Neural cell (in vitro differentiated cells): ENCODE data around the gene FAM184A. TPM values are rescaled to one million over a fixed set of nuclear protein-coding genes. Genes with fewer than 3 reads are reported as not detected.

Experiments used
- H2AFZ ChIP-seq: fragments of 200-600, 300-800 bp; sonication (generic), shearing (Covaris generic); 2 replicates; pipeline ENCODE4 v1.6.0; 2014; ENCODE audit warnings: low read depth, mild to moderate bottlenecking, antibody characterized with exemption, low read length, moderate library complexity
- H3F3A ChIP-seq: fragments of 200-600 bp; shearing (Covaris generic); 2 replicates; pipeline ENCODE4 v1.6.1; 2016; ENCODE audit warnings: mild to moderate bottlenecking, moderate library complexity, mixed read lengths, antibody characterized with exemption, low read length; ENCODE audit not compliant: insufficient read depth, poor library complexity, severe bottlenecking
- H3K27ac ChIP-seq: fragments of 200-600, 300-800 bp; sonication (generic), shearing (Covaris generic); 2 replicates; pipeline ENCODE4 v1.5.1; 2014; ENCODE audit warnings: mild to moderate bottlenecking, low read length, moderate library complexity
- H3K27me3 ChIP-seq: fragments of 300-800, 200-600 bp; sonication (generic), shearing (Covaris generic); 2 replicates; pipeline ENCODE4 v1.6.0; 2014; ENCODE audit warnings: mild to moderate bottlenecking, low read depth, low read length, moderate library complexity; ENCODE audit not compliant: insufficient read depth
- H3K36me3 ChIP-seq: fragments of 300-800, 200-600 bp; sonication (generic), shearing (Covaris generic); 2 replicates; pipeline ENCODE4 v1.5.1; 2014; ENCODE audit warnings: mild to moderate bottlenecking, antibody characterized with exemption, low read length, moderate library complexity; ENCODE audit not compliant: insufficient read depth
- H3K4me2 ChIP-seq: fragments of 300-800, 200-600 bp; sonication (generic), shearing (Covaris generic); 2 replicates; pipeline ENCODE4 v1.6.0; 2014; ENCODE audit warnings: mild to moderate bottlenecking, low read length
- H3K4me3 ChIP-seq: fragments of 300-800, 200-600 bp; sonication (generic), shearing (Covaris generic); 2 replicates; pipeline ENCODE4 v1.5.1; 2014; ENCODE audit warnings: mild to moderate bottlenecking, low read length, moderate library complexity
- H3K79me2 ChIP-seq: fragments of 200-600 bp; shearing (Covaris generic); replicated peaks from 2 replicates; pipeline ENCODE4 v1.6.0; 2014; ENCODE audit warnings: mild to moderate bottlenecking, low read length, moderate library complexity; ENCODE audit not compliant: insufficient read depth
- H3K9ac ChIP-seq: fragments of 300-800, 200-600 bp; sonication (generic), shearing (Covaris generic); 2 replicates; pipeline ENCODE4 v1.6.1; 2016; ENCODE audit warnings: mild to moderate bottlenecking, low read length, mixed read lengths
- H3K9me2 ChIP-seq: fragments of 200-600 bp; shearing (Covaris generic); 2 replicates; pipeline ENCODE4 v1.6.1; 2016; ENCODE audit warnings: mild to moderate bottlenecking, low read length, mixed read lengths; ENCODE audit not compliant: insufficient read depth
- H3K9me3 ChIP-seq: fragments of 200-600, 300-800 bp; sonication (generic), shearing (Covaris generic); 2 replicates; pipeline ENCODE4 v1.6.1; 2016; ENCODE audit warnings: mild to moderate bottlenecking, mixed run types, low read length, moderate library complexity, mixed read lengths
- H4K20me1 ChIP-seq: fragments of 200-600 bp; shearing (Covaris generic); 2 replicates; pipeline ENCODE4 v1.6.1; 2016; ENCODE audit warnings: mild to moderate bottlenecking, mixed run types; ENCODE audit not compliant: insufficient read depth
- EP300 ChIP-seq: fragments of 450-650 bp; conservative IDR thresholded peaks from 2 replicates; pipeline ENCODE4 v1.6.1; 2014; ENCODE audit warnings: antibody characterized with exemption, mild to moderate bottlenecking, moderate library complexity; ENCODE audit not compliant: poor library complexity, severe bottlenecking
- EZH2 ChIP-seq: fragments of 200-600, 300-800 bp; shearing (Covaris generic), sonication (generic); IDR thresholded peaks from 2 replicates; pipeline ENCODE4 v1.6.1; 2014; ENCODE audit warnings: antibody characterized with exemption, low read length, borderline replicate concordance, mild to moderate bottlenecking; ENCODE audit not compliant: insufficient read depth, poor library complexity, severe bottlenecking
- MXI1 ChIP-seq: fragments of 450-650 bp; conservative IDR thresholded peaks from 2 replicates; pipeline ENCODE4 v1.6.1; 2014; ENCODE audit warnings: antibody characterized with exemption, mild to moderate bottlenecking; ENCODE audit not compliant: poor library complexity, severe bottlenecking
- POLR2AphosphoS5 ChIP-seq: IDR thresholded peaks from 2 replicates; pipeline ENCODE4 v1.6.1; 2012
- RAD21 ChIP-seq: fragments of 450-650 bp; conservative IDR thresholded peaks from 2 replicates; pipeline ENCODE4 v1.6.1; 2014; ENCODE audit warnings: antibody characterized with exemption, mild to moderate bottlenecking, moderate library complexity
- SMC3 ChIP-seq: fragments of 450-650 bp; conservative IDR thresholded peaks from 2 replicates; pipeline ENCODE4 v1.6.1; 2014; ENCODE audit warnings: antibody characterized with exemption, mild to moderate bottlenecking, moderate library complexity; ENCODE audit not compliant: poor library complexity
- TAF1 ChIP-seq: IDR thresholded peaks from 2 replicates; pipeline ENCODE4 v1.6.1; 2012; ENCODE audit warnings: low read depth
- polyA plus RNA-seq: library from polyadenylated mRNA; depleted of rRNA; stranded (reverse); fragments of >200 nt; gene quantifications from 2 replicates; pipeline ENCODE4 v1.2.3, GENCODE V29; 2014
- TF ChIP-seq, protein P1 (sequence below): IDR thresholded peaks from 2 replicates; pipeline ENCODE4 v1.6.1; 2012; ENCODE audit warnings: borderline replicate concordance
- TF ChIP-seq, protein P2 (sequence below): fragments of 450-650 bp; IDR thresholded peaks from 2 replicates; pipeline ENCODE4 v1.5.1; 2014; ENCODE audit warnings: antibody characterized with exemption, mild to moderate bottlenecking, moderate library complexity; ENCODE audit not compliant: poor library complexity, severe bottlenecking

Gene FAM184A
- polyA plus RNA-seq, 1 donor from 2014 or later, result 47.5 TPM

DNA sequence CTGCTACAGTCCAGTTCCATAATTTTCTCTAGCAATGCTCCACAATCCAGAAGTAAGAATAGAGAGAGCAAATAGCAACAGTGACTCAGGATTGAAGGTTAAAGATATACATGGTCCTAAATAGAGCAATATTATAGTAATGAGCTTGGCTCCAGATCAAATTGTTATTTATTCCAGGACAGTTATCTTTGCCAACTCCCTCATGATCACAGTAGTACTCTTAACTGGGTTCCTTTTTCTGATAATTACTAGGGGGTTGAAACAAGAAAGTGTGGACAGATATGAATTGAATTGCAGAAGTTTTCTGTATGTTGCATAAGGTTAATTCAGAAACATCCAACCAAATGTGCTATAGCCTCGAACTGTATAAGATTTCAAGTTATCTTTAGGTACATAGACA, 11.9 kb downstream of the FAM184A start:
- Histone ChIP-seq H3K9ac (no peak overlapping the region), H2AFZ (no peak overlapping the region), H3K9me3 (no peaks in the 10 kb centered on the region), H3F3A (no peaks in the 10 kb centered on the region), H3K27ac (no peak overlapping the region), H3K27me3 (no peaks in the 10 kb centered on the region), H3K79me2 (no peaks in the 10 kb centered on the region), H3K4me3 (no peak overlapping the region), H3K36me3 (no peaks in the 10 kb centered on the region), H3K9me2 (no peaks in the 10 kb centered on the region), H4K20me1 (no peaks in the 10 kb centered on the region), H3K4me2 (no peak overlapping the region)
- TF ChIP-seq EP300 (no peak), TAF1 (no peak), RAD21 (no peak), EZH2 (no peak), MXI1 (no peak), SMC3 (no peak), POLR2AphosphoS5 (no peak)
- TF ChIP-seq, protein P1, sequence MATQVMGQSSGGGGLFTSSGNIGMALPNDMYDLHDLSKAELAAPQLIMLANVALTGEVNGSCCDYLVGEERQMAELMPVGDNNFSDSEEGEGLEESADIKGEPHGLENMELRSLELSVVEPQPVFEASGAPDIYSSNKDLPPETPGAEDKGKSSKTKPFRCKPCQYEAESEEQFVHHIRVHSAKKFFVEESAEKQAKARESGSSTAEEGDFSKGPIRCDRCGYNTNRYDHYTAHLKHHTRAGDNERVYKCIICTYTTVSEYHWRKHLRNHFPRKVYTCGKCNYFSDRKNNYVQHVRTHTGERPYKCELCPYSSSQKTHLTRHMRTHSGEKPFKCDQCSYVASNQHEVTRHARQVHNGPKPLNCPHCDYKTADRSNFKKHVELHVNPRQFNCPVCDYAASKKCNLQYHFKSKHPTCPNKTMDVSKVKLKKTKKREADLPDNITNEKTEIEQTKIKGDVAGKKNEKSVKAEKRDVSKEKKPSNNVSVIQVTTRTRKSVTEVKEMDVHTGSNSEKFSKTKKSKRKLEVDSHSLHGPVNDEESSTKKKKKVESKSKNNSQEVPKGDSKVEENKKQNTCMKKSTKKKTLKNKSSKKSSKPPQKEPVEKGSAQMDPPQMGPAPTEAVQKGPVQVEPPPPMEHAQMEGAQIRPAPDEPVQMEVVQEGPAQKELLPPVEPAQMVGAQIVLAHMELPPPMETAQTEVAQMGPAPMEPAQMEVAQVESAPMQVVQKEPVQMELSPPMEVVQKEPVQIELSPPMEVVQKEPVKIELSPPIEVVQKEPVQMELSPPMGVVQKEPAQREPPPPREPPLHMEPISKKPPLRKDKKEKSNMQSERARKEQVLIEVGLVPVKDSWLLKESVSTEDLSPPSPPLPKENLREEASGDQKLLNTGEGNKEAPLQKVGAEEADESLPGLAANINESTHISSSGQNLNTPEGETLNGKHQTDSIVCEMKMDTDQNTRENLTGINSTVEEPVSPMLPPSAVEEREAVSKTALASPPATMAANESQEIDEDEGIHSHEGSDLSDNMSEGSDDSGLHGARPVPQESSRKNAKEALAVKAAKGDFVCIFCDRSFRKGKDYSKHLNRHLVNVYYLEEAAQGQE, result no peak
- TF ChIP-seq, protein P2, sequence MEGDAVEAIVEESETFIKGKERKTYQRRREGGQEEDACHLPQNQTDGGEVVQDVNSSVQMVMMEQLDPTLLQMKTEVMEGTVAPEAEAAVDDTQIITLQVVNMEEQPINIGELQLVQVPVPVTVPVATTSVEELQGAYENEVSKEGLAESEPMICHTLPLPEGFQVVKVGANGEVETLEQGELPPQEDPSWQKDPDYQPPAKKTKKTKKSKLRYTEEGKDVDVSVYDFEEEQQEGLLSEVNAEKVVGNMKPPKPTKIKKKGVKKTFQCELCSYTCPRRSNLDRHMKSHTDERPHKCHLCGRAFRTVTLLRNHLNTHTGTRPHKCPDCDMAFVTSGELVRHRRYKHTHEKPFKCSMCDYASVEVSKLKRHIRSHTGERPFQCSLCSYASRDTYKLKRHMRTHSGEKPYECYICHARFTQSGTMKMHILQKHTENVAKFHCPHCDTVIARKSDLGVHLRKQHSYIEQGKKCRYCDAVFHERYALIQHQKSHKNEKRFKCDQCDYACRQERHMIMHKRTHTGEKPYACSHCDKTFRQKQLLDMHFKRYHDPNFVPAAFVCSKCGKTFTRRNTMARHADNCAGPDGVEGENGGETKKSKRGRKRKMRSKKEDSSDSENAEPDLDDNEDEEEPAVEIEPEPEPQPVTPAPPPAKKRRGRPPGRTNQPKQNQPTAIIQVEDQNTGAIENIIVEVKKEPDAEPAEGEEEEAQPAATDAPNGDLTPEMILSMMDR, result no peak

DNA sequence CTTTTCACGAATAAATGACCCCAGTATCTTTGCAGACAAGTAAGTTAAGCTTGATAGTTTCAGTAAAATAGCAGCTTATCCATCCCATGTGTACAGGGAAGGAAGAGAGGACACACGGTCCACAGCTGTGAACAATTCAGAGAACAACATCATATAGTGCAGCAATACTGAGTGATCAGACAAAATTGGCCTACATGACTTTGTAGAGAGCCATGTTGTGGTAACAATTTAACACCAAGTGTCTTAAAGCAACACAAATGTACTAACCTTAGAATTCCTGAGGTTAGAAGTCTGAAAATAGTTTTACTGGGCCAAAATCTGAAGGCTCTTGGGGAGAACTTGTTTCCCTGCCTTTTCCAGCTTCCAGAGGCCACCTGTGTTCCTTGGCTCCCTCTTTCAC, 12.5 kb downstream of the FAM184A start:
- Histone ChIP-seq H4K20me1 (no peaks in the 10 kb centered on the region), H3K4me2 (no peak overlapping the region), H3K36me3 (no peaks in the 10 kb centered on the region), H3K27me3 (no peaks in the 10 kb centered on the region), H3F3A (no peaks in the 10 kb centered on the region), H3K9ac (no peak overlapping the region), H3K79me2 (no peaks in the 10 kb centered on the region), H2AFZ (no peak overlapping the region), H3K27ac (no peak overlapping the region), H3K4me3 (no peak overlapping the region), H3K9me2 (no peaks in the 10 kb centered on the region), H3K9me3 (no peaks in the 10 kb centered on the region)
- no peak for TF ChIP-seq POLR2AphosphoS5
- no peak for TF ChIP-seq SMC3
- TF ChIP-seq MXI1, result no peak
- TF ChIP-seq, protein P2, result no peak
- TF ChIP-seq EZH2, result no peak
- no peak for TF ChIP-seq EP300
- TF ChIP-seq RAD21, result no peak
- no peak for TF ChIP-seq TAF1
- TF ChIP-seq, protein P1, result no peak
